Glutamatergic neuron (in vitro differentiated cells): ENCODE measurements around the gene FSIP1. TPM values are rescaled to one million over a fixed set of nuclear protein-coding genes. Genes with fewer than 3 reads are reported as not detected.

Experiments
- DNase-seq: peaks from one replicate; pipeline ENCODE4 v3.0.0; 2022
- H3K27ac Mint-ChIP-seq: one replicate; pipeline ENCODE4 v1.8.0; 2020; ENCODE audit warnings: mild to moderate bottlenecking, mixed read lengths, inconsistent platforms; ENCODE audit not compliant: unreplicated experiment
- H3K27me3 Mint-ChIP-seq: one replicate; pipeline ENCODE4 v1.8.0; 2020; ENCODE audit warnings: mild to moderate bottlenecking, moderate library complexity, mixed read lengths, inconsistent platforms; ENCODE audit not compliant: unreplicated experiment
- H3K36me3 Mint-ChIP-seq: one replicate; pipeline ENCODE4 v1.8.0; 2020; ENCODE audit warnings: mild to moderate bottlenecking, mixed read lengths, inconsistent platforms; ENCODE audit not compliant: unreplicated experiment
- H3K4me1 Mint-ChIP-seq: one replicate; pipeline ENCODE4 v1.8.0; 2020; ENCODE audit warnings: mild to moderate bottlenecking, low read depth, mixed read lengths, inconsistent platforms; ENCODE audit not compliant: unreplicated experiment
- H3K4me3 Mint-ChIP-seq: one replicate; pipeline ENCODE4 v1.8.0; 2020; ENCODE audit warnings: mild to moderate bottlenecking, mixed read lengths, inconsistent platforms; ENCODE audit not compliant: unreplicated experiment
- H3K9me3 Mint-ChIP-seq: one replicate; pipeline ENCODE4 v1.8.0; 2020; ENCODE audit warnings: mild to moderate bottlenecking, moderate library complexity, mixed read lengths, inconsistent platforms; ENCODE audit not compliant: unreplicated experiment
- total RNA-seq: library from RNA; stranded (reverse); fragmentation: NEBNext Ultra II Directional; extraction: Animal tissue kit (Norgen Biotek cat#: 25700); gene quantifications from one replicate; pipeline ENCODE4 v1.2.1, GENCODE V29; 2021; ENCODE audit not compliant: unreplicated experiment
- TF ChIP-seq, protein P1 (sequence below): fragments of 200-600 bp; sonication (generic); IDR thresholded peaks from one replicate; pipeline ENCODE4 v1.5.0; 2021; ENCODE audit not compliant: partially characterized antibody, unreplicated experiment

FSIP1 gene
- total RNA-seq, 1 donor from 2014 or later = 1.5 TPM

- Mint-ChIP-seq H3K27ac (no peak overlapping the region), H3K9me3 (peaks cover 2% of the 10 kb centered on the region), H3K4me1 (no peaks in the 10 kb centered on the region), H3K36me3 (no peaks in the 10 kb centered on the region), H3K27me3 (no peaks in the 10 kb centered on the region), H3K4me3 (no peak overlapping the region)
- DNase-seq = no peak
- TF ChIP-seq, protein P1, sequence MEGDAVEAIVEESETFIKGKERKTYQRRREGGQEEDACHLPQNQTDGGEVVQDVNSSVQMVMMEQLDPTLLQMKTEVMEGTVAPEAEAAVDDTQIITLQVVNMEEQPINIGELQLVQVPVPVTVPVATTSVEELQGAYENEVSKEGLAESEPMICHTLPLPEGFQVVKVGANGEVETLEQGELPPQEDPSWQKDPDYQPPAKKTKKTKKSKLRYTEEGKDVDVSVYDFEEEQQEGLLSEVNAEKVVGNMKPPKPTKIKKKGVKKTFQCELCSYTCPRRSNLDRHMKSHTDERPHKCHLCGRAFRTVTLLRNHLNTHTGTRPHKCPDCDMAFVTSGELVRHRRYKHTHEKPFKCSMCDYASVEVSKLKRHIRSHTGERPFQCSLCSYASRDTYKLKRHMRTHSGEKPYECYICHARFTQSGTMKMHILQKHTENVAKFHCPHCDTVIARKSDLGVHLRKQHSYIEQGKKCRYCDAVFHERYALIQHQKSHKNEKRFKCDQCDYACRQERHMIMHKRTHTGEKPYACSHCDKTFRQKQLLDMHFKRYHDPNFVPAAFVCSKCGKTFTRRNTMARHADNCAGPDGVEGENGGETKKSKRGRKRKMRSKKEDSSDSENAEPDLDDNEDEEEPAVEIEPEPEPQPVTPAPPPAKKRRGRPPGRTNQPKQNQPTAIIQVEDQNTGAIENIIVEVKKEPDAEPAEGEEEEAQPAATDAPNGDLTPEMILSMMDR = no peak
These were observed 52.1 kb downstream of the FSIP1 start for GRCh38 chr15:39730552-39730951.

GRCh38 chr15:39729500-39729899 lies 53.1 kb downstream of the FSIP1 start:
- no peaks in the 10 kb centered on the region for H3K4me1 Mint-ChIP-seq

DNA sequence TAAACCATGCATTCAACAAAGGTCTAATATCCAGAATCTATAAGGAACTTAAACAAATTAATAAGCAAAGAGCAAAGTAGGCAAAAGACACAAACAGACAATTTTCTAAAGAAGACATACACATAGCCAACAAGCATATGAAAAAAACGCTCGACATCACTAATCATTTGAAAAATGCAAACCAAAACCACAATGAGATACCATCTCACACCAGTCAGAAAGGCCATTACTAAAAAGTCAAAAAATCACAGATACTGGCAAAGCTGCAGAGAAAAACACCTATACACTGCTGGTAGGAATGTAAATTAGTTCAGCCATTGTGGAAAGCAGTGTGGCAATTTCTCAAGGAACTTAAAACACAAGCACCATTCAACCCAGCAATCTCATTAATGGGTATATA lies 53.8 kb downstream of the FSIP1 start:
- H3K36me3 Mint-ChIP-seq = no peaks in the 10 kb centered on the region
- no peaks in the 10 kb centered on the region for H3K4me1 Mint-ChIP-seq
- H3K27ac Mint-ChIP-seq = no peak overlapping the region
- DNase-seq = no peak
- H3K9me3 Mint-ChIP-seq = peaks cover 2% of the 10 kb centered on the region
- no peak overlapping the region for H3K4me3 Mint-ChIP-seq
- TF ChIP-seq, protein P1 = no peak
- H3K27me3 Mint-ChIP-seq = no peaks in the 10 kb centered on the region

More at GRCh38 chr15:39729500-39729899, 53.1 kb downstream of the FSIP1 start:
- no peak for DNase-seq
- TF ChIP-seq, protein P1 = no peak
- peaks cover 2% of the 10 kb centered on the region for H3K9me3 Mint-ChIP-seq
- no peak overlapping the region for H3K27ac Mint-ChIP-seq
- no peak overlapping the region for H3K4me3 Mint-ChIP-seq
- H3K27me3 Mint-ChIP-seq = no peaks in the 10 kb centered on the region
- no peaks in the 10 kb centered on the region for H3K36me3 Mint-ChIP-seq

DNA sequence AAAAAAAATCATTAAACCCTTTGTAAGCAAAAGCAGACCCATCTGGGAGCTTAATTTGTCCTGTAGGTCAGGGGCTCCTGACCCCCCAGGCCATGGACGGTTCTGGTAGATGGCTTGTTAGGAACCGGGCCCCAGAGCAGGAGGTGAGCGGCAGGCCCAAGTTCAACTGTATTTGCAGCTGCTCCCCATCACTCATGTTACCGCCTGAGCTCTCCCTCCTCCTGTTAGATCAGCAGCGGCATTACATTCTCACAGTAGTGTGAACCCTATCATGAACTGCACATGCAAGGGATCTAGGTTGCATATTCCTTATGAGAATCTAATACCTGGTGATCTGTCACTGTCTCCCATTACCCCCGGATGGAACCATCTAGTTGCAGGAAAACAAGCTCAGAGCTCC lies 60.7 kb downstream of the FSIP1 start:
- H3K4me3 Mint-ChIP-seq = no peak overlapping the region
- peaks cover 15% of the 10 kb centered on the region for H3K4me1 Mint-ChIP-seq
- peaks cover 1% of the 10 kb centered on the region for H3K27me3 Mint-ChIP-seq
- peaks cover 4% of the 10 kb centered on the region for H3K9me3 Mint-ChIP-seq
- H3K36me3 Mint-ChIP-seq = no peaks in the 10 kb centered on the region
- TF ChIP-seq, protein P1 = no peak
- no peak for DNase-seq
- no peak overlapping the region for H3K27ac Mint-ChIP-seq

- H3K27me3 Mint-ChIP-seq = peaks cover 1% of the 10 kb centered on the region
- no peak overlapping the region for H3K4me3 Mint-ChIP-seq
- no peaks in the 10 kb centered on the region for H3K36me3 Mint-ChIP-seq
- H3K4me1 Mint-ChIP-seq = peaks cover 15% of the 10 kb centered on the region
- H3K27ac Mint-ChIP-seq = no peak overlapping the region
- TF ChIP-seq, protein P1 = no peak
- DNase-seq = no peak
- peaks cover 4% of the 10 kb centered on the region for H3K9me3 Mint-ChIP-seq
These were observed 61.7 kb downstream of the FSIP1 start for GRCh38 chr15:39720621-39721611.
